Lower leg skin (tissue), 4 donors: ENCODE results near the gene SCTR. TPM values are rescaled to one million over a fixed set of nuclear protein-coding genes. Genes with fewer than 3 reads are reported as not detected.

Experiments used
- DNase-seq, 2 donors: peaks; one replicate each; pipeline ENCODE4 v3.0.0-alpha.2; 2019; ENCODE audit warnings: low spot score in 2 of 2
- H3K4me3 ChIP-seq: fragments of 200-600 bp; sonication (generic); 2 replicates; pipeline ENCODE4 v1.5.1; 2017; ENCODE audit warnings: mild to moderate bottlenecking, low read depth; ENCODE audit not compliant: poor library complexity, severe bottlenecking
- POLR2A ChIP-seq, 2 donors: fragments of 450-650 bp; IDR thresholded peaks; one replicate each; pipeline ENCODE4 v1.6.1; 2016 to 2017; ENCODE audit warnings: antibody characterized with exemption in 2 of 2, mild to moderate bottlenecking in 1 of 2, moderate library complexity in 1 of 2
- WGBS, 2 donors: methylation state at CpG; one replicate each; pipeline ENCODE4 v1.1.5; 2018; 5-methylcytosine and 5-hydroxymethylcytosine counted together
- intact Hi-C: fragments of 100-400 bp; cut with DNase I; formaldehyde crosslinking; loops from one replicate; pipeline ENCODE4 v1.15.0; 2023; ENCODE audit warnings: low total_unique reads
- total RNA-seq, 4 donors: library from RNA; depleted of rRNA; stranded (reverse); fragments of >200 nt; gene quantifications; one replicate each; pipeline ENCODE4 v1.1.0, GENCODE V29; 2016
- TF ChIP-seq, protein P1 (sequence below), 3 donors: fragments of 450-650 bp; IDR thresholded peaks; one replicate each; pipeline ENCODE4 v1.5.1; 2016; ENCODE audit warnings: antibody characterized with exemption in 3 of 3, mild to moderate bottlenecking in 3 of 3, moderate library complexity in 2 of 3

The SCTR gene
- total RNA-seq, 4 donors from 2014 or later = not detected

DNA sequence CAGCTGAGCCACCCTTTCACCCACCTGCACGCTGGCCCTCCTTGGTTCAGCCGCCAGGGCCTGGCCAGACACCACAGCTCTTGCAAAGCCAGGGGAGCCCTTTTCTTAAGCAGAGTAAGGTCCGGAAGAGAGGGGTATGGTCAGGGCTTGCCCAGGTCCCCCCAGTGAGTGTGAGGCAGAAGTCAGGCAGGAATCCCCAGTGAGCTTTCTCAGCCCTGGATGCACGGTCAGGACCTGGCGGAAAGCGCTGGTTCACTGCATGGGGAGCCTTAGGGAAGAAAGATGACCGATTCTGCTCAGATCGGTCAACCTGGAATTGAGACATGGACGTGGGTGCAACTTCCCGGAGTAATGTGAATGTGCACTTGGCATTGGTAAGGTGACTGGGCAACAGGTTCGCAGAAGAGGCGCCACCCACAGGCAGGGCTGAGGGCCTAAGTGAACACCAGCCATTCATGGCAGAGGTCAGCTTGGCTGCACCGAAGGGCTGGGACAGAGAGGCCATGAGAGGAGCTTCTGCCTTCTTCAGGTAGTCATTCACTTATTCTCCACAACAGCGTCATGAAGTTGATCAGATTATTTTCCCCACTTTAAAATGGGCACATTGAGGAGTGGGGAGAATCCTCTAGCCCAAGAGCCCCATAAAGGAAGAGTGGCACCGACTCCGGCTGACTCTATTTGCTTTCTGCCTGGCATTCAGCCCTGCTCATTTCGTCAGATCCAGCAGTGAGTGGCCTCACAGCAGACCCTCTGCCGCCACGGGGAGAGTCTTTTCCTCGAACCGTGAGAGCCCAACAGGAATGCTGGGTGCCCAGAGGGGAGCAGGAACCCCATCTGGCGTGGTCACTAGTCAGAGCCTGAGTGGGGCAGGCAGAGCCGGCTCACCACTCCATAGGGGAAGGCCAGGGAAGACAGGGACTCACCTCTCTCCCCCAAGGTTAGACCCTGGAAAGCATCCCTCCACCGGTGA is 35.8 kb downstream of the SCTR start:
- peak; percentile 7 to 81 for DNase-seq
- 89 to 92% methylated on average over 24 of the region's 24 CpGs for WGBS, 2 donors
- no peak overlapping the region for H3K4me3 ChIP-seq
- TF ChIP-seq POLR2A (IDR thresholded peaks at IDR 0.05) = no peak
- TF ChIP-seq, protein P1, sequence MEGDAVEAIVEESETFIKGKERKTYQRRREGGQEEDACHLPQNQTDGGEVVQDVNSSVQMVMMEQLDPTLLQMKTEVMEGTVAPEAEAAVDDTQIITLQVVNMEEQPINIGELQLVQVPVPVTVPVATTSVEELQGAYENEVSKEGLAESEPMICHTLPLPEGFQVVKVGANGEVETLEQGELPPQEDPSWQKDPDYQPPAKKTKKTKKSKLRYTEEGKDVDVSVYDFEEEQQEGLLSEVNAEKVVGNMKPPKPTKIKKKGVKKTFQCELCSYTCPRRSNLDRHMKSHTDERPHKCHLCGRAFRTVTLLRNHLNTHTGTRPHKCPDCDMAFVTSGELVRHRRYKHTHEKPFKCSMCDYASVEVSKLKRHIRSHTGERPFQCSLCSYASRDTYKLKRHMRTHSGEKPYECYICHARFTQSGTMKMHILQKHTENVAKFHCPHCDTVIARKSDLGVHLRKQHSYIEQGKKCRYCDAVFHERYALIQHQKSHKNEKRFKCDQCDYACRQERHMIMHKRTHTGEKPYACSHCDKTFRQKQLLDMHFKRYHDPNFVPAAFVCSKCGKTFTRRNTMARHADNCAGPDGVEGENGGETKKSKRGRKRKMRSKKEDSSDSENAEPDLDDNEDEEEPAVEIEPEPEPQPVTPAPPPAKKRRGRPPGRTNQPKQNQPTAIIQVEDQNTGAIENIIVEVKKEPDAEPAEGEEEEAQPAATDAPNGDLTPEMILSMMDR (IDR thresholded peaks at IDR 0.05) = no peak
- intact Hi-C loops = no loop called here

DNA sequence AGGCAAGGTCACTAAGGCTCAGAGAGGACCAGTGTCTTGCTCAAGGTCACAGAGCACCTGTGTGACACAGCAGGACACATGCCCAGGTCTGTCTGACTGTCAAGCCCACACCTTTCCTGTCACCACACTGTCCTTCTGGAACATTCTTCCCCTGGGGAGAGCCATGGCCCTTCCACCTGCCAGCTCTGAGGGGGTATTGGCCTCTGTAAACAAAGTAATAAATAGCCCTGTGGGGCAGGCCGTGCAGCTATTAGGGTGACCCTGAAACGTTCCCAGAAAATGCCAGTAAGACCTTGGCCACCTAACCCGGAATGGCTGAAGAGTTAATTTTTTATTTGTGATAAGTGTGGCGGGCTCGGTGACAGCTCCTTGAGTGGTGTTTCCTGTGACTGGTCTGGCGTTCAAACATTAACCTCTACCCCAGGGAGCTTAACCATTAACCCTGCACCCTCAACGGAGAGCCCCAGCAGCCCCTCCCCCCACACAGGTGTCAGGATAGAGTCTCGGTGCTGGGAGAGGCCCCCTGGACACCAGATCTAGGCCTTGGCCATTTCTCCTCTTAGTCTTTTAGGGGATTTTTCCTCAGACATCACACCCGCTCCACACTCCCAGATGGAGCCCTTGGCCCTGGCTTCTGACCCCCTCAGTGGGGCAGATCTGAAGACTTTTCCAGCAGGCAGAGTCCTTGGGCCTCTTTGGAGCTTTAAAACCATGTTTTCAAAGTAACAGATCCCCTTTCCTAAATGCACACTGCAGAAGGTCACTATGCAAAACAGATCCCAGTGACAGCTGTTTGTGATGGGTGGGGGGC is 36.6 kb downstream of the SCTR start:
- peak; percentile 9 to 66 for DNase-seq
- H3K4me3 ChIP-seq = no peak overlapping the region
- WGBS, 2 donors = 54 to 65% methylated on average over 9 of the region's 9 CpGs
- TF ChIP-seq, protein P1 (IDR thresholded peaks at IDR 0.05) = no peak
- no peak for TF ChIP-seq POLR2A (IDR thresholded peaks at IDR 0.05)
- intact Hi-C loops = no loop called here

DNA sequence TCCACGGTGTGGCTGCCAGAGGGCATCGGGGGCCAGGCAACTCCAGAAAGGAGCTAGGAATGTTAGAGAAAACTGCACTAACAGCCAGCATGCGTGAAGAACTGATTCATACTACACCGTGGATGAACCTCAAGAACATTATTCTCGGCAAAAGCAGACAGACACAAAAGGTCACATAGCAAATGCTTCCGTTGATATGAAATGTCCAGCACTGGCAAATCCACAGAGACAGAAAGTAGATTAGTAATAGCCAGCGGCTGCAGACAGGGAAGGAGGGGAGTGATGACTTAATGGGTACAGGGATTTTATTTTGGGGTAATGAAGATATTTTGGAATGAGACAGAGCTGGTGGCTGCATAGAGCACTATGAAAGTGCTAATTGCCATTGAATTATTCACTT is 37.4 kb downstream of the SCTR start:
- intact Hi-C loops = no loop called here
- no peak for TF ChIP-seq POLR2A (IDR thresholded peaks at IDR 0.05)
- TF ChIP-seq, protein P1 (IDR thresholded peaks at IDR 0.05) = no peak
- 61 to 76% methylated on average over 6 to 7 of the region's 7 CpGs for WGBS, 2 donors

DNA sequence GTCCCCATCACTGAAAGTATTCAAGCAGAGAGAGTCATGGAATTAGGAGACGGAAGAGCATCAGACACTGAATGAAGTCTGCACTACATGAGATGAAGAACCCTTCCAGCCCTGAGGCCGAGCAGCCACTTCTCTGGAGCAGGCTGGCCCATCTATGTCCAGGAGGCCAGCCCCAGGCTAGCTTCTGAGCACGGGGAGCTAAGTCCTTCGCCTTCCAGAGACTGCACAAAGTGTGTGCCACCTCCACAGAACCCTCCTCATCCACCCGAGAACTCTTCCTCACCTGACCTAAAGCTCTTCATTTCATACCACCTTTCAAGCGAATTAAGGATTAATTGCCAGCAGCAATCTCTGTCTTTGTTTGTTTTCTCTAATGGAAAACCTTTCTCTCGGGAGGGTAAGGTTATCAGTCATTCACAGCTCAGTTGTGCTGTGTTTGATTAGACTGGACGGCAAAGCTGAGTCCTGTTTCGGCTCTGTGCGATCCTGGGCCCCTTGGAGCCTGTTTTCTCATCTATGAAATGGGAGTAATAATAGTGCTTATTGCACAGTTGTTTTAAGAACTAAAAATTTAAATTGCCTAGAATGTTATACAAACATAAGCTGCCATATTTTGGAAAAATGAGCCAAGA is 38.0 kb downstream of the SCTR start:
- intact Hi-C loops = no loop called here
- DNase-seq = peak; percentile 7 to 36
- 88 to 89% methylated on average over 10 of the region's 10 CpGs for WGBS, 2 donors
- H3K4me3 ChIP-seq = no peak overlapping the region
- TF ChIP-seq, protein P1 (IDR thresholded peaks at IDR 0.05) = no peak
- no peak for TF ChIP-seq POLR2A (IDR thresholded peaks at IDR 0.05)

More for the DNA sequence above, 37.4 kb downstream of the SCTR start:
- no peak overlapping the region for H3K4me3 ChIP-seq
- DNase-seq = peak; percentile 4 to 32

DNA sequence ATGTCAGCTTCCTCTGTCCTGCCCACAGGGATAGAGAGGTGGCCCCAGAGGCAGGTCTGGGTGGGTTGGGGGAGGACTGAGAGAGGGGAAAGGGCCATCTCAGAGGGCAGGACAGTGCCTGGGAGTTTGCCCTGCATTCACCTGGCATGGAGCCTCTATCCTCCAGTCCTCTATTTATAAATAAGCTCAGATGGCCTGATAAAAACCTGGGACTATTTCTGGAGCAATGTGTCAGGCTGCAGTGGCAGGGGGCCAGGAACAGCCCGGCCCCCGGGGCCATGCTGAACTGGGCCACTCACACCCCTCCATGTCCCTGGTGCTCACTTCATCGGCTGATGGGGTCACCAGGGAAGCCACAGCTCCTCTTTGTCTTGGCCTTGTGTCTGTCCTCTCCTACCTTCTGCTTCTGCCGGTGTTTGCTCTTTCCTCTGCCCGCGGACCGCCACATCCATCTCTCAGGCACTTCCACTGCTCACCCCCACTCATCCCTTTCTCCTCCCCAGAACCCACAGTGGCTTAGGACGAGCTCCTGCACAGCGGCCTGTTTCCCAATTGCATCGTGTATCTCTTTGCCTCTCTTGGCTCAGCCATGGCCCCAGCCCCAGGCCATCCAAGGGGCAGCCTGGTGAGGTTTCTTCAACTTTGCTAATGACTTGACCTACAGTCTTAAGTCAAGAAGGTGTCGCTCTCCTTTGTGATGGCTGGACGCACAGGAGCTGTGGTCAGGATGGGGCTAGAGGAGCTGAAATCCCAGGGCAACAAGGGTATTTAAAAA is 38.8 kb downstream of the SCTR start:
- no peak for TF ChIP-seq POLR2A (IDR thresholded peaks at IDR 0.05)
- TF ChIP-seq, protein P1 (IDR thresholded peaks at IDR 0.05) = no peak
- intact Hi-C loops = no loop called here
- H3K4me3 ChIP-seq = no peak overlapping the region
- 72 to 79% methylated on average over 12 of the region's 12 CpGs for WGBS, 2 donors
- peak; percentile 11 to 79 for DNase-seq
